ENCODE data around the gene ICA1. TPM values are rescaled to one million over a fixed set of nuclear protein-coding genes. Genes with fewer than 3 reads are reported as not detected.

Gene ICA1
- total and polyA plus RNA-seq, 2 donors (not counting 3 experiments of a cell fraction or from before 2014, with no cell fraction given), result 19.0 to 47.1 TPM

DNA sequence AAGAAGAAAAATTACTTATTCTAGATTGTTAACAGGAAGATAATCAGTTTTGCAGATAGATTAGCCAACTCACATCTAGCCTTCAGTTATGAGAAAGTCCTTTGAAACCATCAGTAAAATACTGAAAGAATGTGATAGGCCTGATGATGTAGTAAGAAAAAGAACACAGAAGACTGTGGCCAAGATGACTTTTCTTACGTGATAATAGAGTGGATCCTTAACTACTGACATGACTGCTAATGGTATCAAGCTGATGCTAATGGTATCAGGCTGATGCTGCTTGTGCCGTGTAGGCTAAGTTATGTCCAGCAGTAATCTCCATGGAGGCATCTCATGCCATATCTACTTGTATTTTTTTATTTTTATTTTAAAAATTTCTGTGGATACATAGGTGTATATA, 179.2 kb downstream of the ICA1 start:
- intact Hi-C loops (cut with micrococcal nuclease), result no loop called here
- CTCF ChIA-PET, result interaction anchor here (1.7 kb wide), 1 partner anchor 401 kb away, joined by 3 read pairs; no protein-coding TSS in a partner anchor
- dilution Hi-C loops (cut with MboI; ENCODE audit: extremely low pct_ligation_motif_present, low sequenced_read_pairs), result no loop called here
- H3K9ac ChIP-seq (replicated peaks; ENCODE audit: extremely low read depth, insufficient read depth, low read length), result no peak overlapping the region
- no peaks in the 10 kb centered on the region for H3K36me3 ChIP-seq (ENCODE audit: control insufficient read depth in 2 of 2, extremely low read depth in 1 of 2, insufficient read depth in 2 of 2, low read length in 2 of 2)
- no peaks in the 10 kb centered on the region for H3K9me1 ChIP-seq (replicated peaks; ENCODE audit: control insufficient read depth, extremely low read depth, insufficient read depth, low read length)
- no peaks in the 10 kb centered on the region for H4K20me1 ChIP-seq (replicated peaks; ENCODE audit: control insufficient read depth, extremely low read depth, insufficient read depth, low read length)
- BruUV-seq (replicated peaks), result no TSS peak
- no peaks in the 10 kb centered on the region for H3K9me3 ChIP-seq (replicated peaks; ENCODE audit: control insufficient read depth, insufficient read depth, low read length)
- H3K4me2 ChIP-seq (ENCODE audit: insufficient read depth, low read length), result no peak overlapping the region
- no peaks in the 10 kb centered on the region for H3K79me2 ChIP-seq (ENCODE audit: control insufficient read depth, insufficient read depth, low read length)
- no peak for TF ChIP-seq FOS (IDR thresholded peaks at IDR 0.05; ENCODE audit: borderline replicate concordance, insufficient read depth, low read length)
- TF ChIP-seq POLR2A (IDR thresholded peaks at IDR 0.05; ENCODE audit: low read depth, low read length), result no peak
- TF ChIP-seq JUN (IDR thresholded peaks at IDR 0.05; ENCODE audit: borderline replicate concordance, insufficient read depth, insufficient read length, low read depth), result no peak
- TF ChIP-seq EZH2 (IDR thresholded peaks at IDR 0.05; ENCODE audit: borderline replicate concordance, low read depth, low read length, severe bottlenecking), result no peak
- POLR2A ChIA-PET, result no interaction called here
- no peak for DNase-seq (ENCODE audit: low read depth, low spot score)
- H2AFZ ChIP-seq (ENCODE audit: low read depth, low read length), result no peak overlapping the region
- H3K4me1 ChIP-seq (ENCODE audit: control insufficient read depth, extremely low read depth, insufficient read depth, low read length), result no peaks in the 10 kb centered on the region
- H3K27ac ChIP-seq (ENCODE audit: insufficient read depth, low read depth, low read length), result no peak overlapping the region
- no peak for FAIRE-seq
- H3K4me3 ChIP-seq (replicated peaks in 1 of 3; ENCODE audit: insufficient read depth in 1 of 3, low read depth in 1 of 3, low read length in 3 of 3), result no peak overlapping the region
- no peaks in the 10 kb centered on the region for H3K27me3 ChIP-seq (ENCODE audit: control insufficient read depth in 2 of 2, insufficient read depth in 2 of 2, low read length in 2 of 2)

DNA sequence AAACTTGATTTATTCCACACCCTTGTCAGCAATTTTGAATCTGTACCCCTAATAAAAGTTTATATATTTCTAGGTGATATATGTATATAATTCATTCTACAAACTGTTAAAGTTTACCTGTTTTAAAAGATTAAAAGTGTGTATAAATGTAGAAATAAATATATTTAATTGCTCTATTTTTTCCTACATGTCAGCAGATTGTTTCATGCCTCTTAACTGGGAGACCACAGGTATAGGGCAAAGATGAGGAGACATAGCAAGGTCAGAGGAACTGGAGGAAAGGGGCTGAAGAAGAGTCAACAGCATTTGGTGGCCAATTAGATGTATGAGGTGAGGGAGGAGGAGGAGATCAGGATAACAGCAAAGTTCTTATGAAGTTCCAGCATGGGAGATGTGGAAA, 183.5 kb downstream of the ICA1 start:
- H3K9me3 ChIP-seq (replicated peaks; ENCODE audit: control insufficient read depth, insufficient read depth, low read length), result no peaks in the 10 kb centered on the region
- H3K36me3 ChIP-seq (ENCODE audit: control insufficient read depth in 2 of 2, extremely low read depth in 1 of 2, insufficient read depth in 2 of 2, low read length in 2 of 2), result no peaks in the 10 kb centered on the region
- no peak overlapping the region for H3K4me2 ChIP-seq (ENCODE audit: insufficient read depth, low read length)
- H3K27me3 ChIP-seq (ENCODE audit: control insufficient read depth in 2 of 2, insufficient read depth in 2 of 2, low read length in 2 of 2), result no peaks in the 10 kb centered on the region
- ChIA-PET POLR2A (no interaction called here), CTCF (no interaction called here)
- intact Hi-C loops (cut with micrococcal nuclease) (no loop called here), dilution Hi-C loops (cut with MboI; ENCODE audit: extremely low pct_ligation_motif_present, low sequenced_read_pairs) (no loop called here)
- BruUV-seq (replicated peaks), result no TSS peak
- FAIRE-seq (no peak), DNase-seq (ENCODE audit: low read depth, low spot score) (no peak)
- no peak overlapping the region for H3K4me3 ChIP-seq (replicated peaks in 1 of 3; ENCODE audit: insufficient read depth in 1 of 3, low read depth in 1 of 3, low read length in 3 of 3)
- no peak overlapping the region for H3K27ac ChIP-seq (ENCODE audit: insufficient read depth, low read depth, low read length)
- no peak overlapping the region for H2AFZ ChIP-seq (ENCODE audit: low read depth, low read length)
- H4K20me1 ChIP-seq (replicated peaks; ENCODE audit: control insufficient read depth, extremely low read depth, insufficient read depth, low read length), result no peaks in the 10 kb centered on the region
- no peak overlapping the region for H3K9ac ChIP-seq (replicated peaks; ENCODE audit: extremely low read depth, insufficient read depth, low read length)
- H3K79me2 ChIP-seq (ENCODE audit: control insufficient read depth, insufficient read depth, low read length), result no peaks in the 10 kb centered on the region
- H3K4me1 ChIP-seq (ENCODE audit: control insufficient read depth, extremely low read depth, insufficient read depth, low read length), result no peaks in the 10 kb centered on the region
- H3K9me1 ChIP-seq (replicated peaks; ENCODE audit: control insufficient read depth, extremely low read depth, insufficient read depth, low read length), result no peaks in the 10 kb centered on the region
- TF ChIP-seq JUN (IDR thresholded peaks at IDR 0.05; ENCODE audit: borderline replicate concordance, insufficient read depth, insufficient read length, low read depth), result no peak
- TF ChIP-seq POLR2AphosphoS5 (IDR thresholded peaks at IDR 0.05; ENCODE audit: insufficient read depth, low read depth, low read length), result no peak
- TF ChIP-seq, protein P1, sequence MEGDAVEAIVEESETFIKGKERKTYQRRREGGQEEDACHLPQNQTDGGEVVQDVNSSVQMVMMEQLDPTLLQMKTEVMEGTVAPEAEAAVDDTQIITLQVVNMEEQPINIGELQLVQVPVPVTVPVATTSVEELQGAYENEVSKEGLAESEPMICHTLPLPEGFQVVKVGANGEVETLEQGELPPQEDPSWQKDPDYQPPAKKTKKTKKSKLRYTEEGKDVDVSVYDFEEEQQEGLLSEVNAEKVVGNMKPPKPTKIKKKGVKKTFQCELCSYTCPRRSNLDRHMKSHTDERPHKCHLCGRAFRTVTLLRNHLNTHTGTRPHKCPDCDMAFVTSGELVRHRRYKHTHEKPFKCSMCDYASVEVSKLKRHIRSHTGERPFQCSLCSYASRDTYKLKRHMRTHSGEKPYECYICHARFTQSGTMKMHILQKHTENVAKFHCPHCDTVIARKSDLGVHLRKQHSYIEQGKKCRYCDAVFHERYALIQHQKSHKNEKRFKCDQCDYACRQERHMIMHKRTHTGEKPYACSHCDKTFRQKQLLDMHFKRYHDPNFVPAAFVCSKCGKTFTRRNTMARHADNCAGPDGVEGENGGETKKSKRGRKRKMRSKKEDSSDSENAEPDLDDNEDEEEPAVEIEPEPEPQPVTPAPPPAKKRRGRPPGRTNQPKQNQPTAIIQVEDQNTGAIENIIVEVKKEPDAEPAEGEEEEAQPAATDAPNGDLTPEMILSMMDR (IDR thresholded peaks at IDR 0.05; ENCODE audit: extremely low read depth in 1 of 2, insufficient read depth in 1 of 2, low read depth in 1 of 2, low read length in 2 of 2), result no peak
- no peak for TF ChIP-seq EZH2 (IDR thresholded peaks at IDR 0.05; ENCODE audit: borderline replicate concordance, low read depth, low read length, severe bottlenecking)
- TF ChIP-seq POLR2A (IDR thresholded peaks at IDR 0.05; ENCODE audit: low read depth, low read length), result no peak
- no peak for TF ChIP-seq MYC (IDR thresholded peaks at IDR 0.05; ENCODE audit: low read depth, low read length)
- no peak for TF ChIP-seq GATA2 (IDR thresholded peaks at IDR 0.05; ENCODE audit: insufficient read depth, insufficient read length, low read depth, low read length)
- no peak for TF ChIP-seq FOS (IDR thresholded peaks at IDR 0.05; ENCODE audit: borderline replicate concordance, insufficient read depth, low read length)
- TF ChIP-seq, protein P2, sequence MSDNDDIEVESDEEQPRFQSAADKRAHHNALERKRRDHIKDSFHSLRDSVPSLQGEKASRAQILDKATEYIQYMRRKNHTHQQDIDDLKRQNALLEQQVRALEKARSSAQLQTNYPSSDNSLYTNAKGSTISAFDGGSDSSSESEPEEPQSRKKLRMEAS (IDR thresholded peaks at IDR 0.05; ENCODE audit: insufficient read depth, insufficient read length), result no peak

Data from endothelial cell of umbilical vein (primary cell).